Liver (tissue), 9 donors: ENCODE measurements around the gene NUP35. TPM values are rescaled to one million over a fixed set of nuclear protein-coding genes. Genes with fewer than 3 reads are reported as not detected.

Experiments
- DNase-seq: peaks from one replicate; pipeline ENCODE4 v3.0.0-alpha.2; 2017; ENCODE audit warnings: low spot score
- H3K27ac ChIP-seq, 2 donors: one replicate each; pipeline ENCODE4 v1.7.0; 2013; ENCODE audit warnings: inconsistent platforms in 2 of 2, low read length in 2 of 2, control low read depth in 1 of 2, low read depth in 1 of 2, mild to moderate bottlenecking in 1 of 2
- H3K27me3 ChIP-seq, 4 donors: one replicate each; pipeline versions ENCODE4 v1.6.1 to v1.7.0; 2013; ENCODE audit warnings: low read length in 3 of 4, inconsistent platforms in 1 of 4, mild to moderate bottlenecking in 1 of 4, moderate library complexity in 1 of 4; ENCODE audit not compliant: control insufficient read depth in 4 of 4, insufficient read depth in 4 of 4
- H3K36me3 ChIP-seq, 4 donors: one replicate each; pipeline versions ENCODE4 v1.6.1 to v1.7.0; 2013; ENCODE audit warnings: low read length in 3 of 4, mild to moderate bottlenecking in 3 of 4, low read depth in 1 of 4, moderate library complexity in 1 of 4; ENCODE audit not compliant: control insufficient read depth in 4 of 4, insufficient read depth in 3 of 4
- H3K4me1 ChIP-seq, 4 donors: one replicate each; pipeline versions ENCODE4 v1.6.1 to v1.7.0; 2013; ENCODE audit warnings: low read length in 3 of 4, mild to moderate bottlenecking in 3 of 4, moderate library complexity in 1 of 4; ENCODE audit not compliant: control insufficient read depth in 4 of 4, insufficient read depth in 4 of 4
- H3K4me3 ChIP-seq, 3 donors: one replicate each; pipeline versions ENCODE4 v1.6.1 to v1.7.0; 2013; ENCODE audit warnings: low read length in 3 of 3, control low read depth in 1 of 3, low read depth in 1 of 3, mild to moderate bottlenecking in 1 of 3
- H3K9ac ChIP-seq, 2 donors: one replicate each; pipeline ENCODE4 v1.7.0; 2013; ENCODE audit warnings: low read length in 2 of 2, mild to moderate bottlenecking in 2 of 2, moderate library complexity in 2 of 2, control low read depth in 1 of 2, low read depth in 1 of 2
- H3K9me3 ChIP-seq, 4 donors: one replicate each; pipeline versions ENCODE4 v1.6.1 to v1.7.0; 2013; ENCODE audit warnings: low read length in 3 of 4; ENCODE audit not compliant: control insufficient read depth in 4 of 4
- ATF3 ChIP-seq: IDR thresholded peaks from 2 replicates; pipeline ENCODE4 v1.6.1; 2016; ENCODE audit warnings: antibody characterized with exemption
- CTCF ChIP-seq: fragments of 150-350 bp; IDR thresholded peaks from 2 replicates; pipeline ENCODE4 v1.5.1; 2017; ENCODE audit warnings: improper control_type of control experiment, low read depth, low read length; ENCODE audit not compliant: missing input control
- EGR1 ChIP-seq, 2 donors: IDR thresholded peaks; 2 replicates each; pipeline ENCODE4 v1.6.1; 2016 to 2018; ENCODE audit warnings: antibody characterized with exemption in 2 of 2, low read depth in 2 of 2
- FOXA1 ChIP-seq: IDR thresholded peaks from 2 replicates; pipeline ENCODE4 v1.6.1; 2016; ENCODE audit warnings: antibody characterized with exemption
- FOXA2 ChIP-seq: IDR thresholded peaks from 2 replicates; pipeline ENCODE4 v1.6.1; 2016; ENCODE audit warnings: antibody characterized with exemption
- GABPA ChIP-seq, 2 donors: IDR thresholded peaks in 1 of 2; conservative IDR thresholded peaks in 1 of 2; 2 replicates each; pipeline ENCODE4 v1.6.1; 2016; ENCODE audit warnings: antibody characterized with exemption in 2 of 2, mild to moderate bottlenecking in 1 of 2, moderate library complexity in 1 of 2
- HNF4A ChIP-seq, 2 donors: conservative IDR thresholded peaks; 2 replicates each; pipeline ENCODE4 v1.6.1; 2016; ENCODE audit warnings: antibody characterized with exemption in 2 of 2, mild to moderate bottlenecking in 2 of 2
- HNF4G ChIP-seq: IDR thresholded peaks from 2 replicates; pipeline ENCODE4 v1.6.1; 2016; ENCODE audit warnings: antibody characterized with exemption
- JUND ChIP-seq, 2 donors: IDR thresholded peaks; 2 replicates each; pipeline ENCODE4 v1.6.1; 2016; ENCODE audit warnings: antibody characterized with exemption in 2 of 2
- MAX ChIP-seq: IDR thresholded peaks from 2 replicates; pipeline ENCODE4 v1.6.1; 2016; ENCODE audit warnings: antibody characterized with exemption
- NR2F2 ChIP-seq: IDR thresholded peaks from 2 replicates; pipeline ENCODE4 v1.6.1; 2016; ENCODE audit warnings: antibody characterized with exemption
- RAD21 ChIP-seq, 2 donors: IDR thresholded peaks; 2 replicates each; pipeline ENCODE4 v1.6.1; 2016; ENCODE audit warnings: antibody characterized with exemption in 2 of 2, mild to moderate bottlenecking in 2 of 2
- REST ChIP-seq: IDR thresholded peaks from 2 replicates; pipeline ENCODE4 v1.6.1; 2016; ENCODE audit warnings: antibody characterized with exemption, mild to moderate bottlenecking
- RXRA ChIP-seq, 2 donors: IDR thresholded peaks; 2 replicates each; pipeline ENCODE4 v1.6.1; 2017 to 2018; ENCODE audit warnings: antibody characterized with exemption in 2 of 2, mild to moderate bottlenecking in 1 of 2
- SP1 ChIP-seq: IDR thresholded peaks from 2 replicates; pipeline ENCODE4 v1.6.1; 2018; ENCODE audit warnings: antibody characterized with exemption, mild to moderate bottlenecking
- TAF1 ChIP-seq: conservative IDR thresholded peaks from 2 replicates; pipeline ENCODE4 v1.6.1; 2016; ENCODE audit warnings: antibody characterized with exemption, mild to moderate bottlenecking
- YY1 ChIP-seq: IDR thresholded peaks from 2 replicates; pipeline ENCODE4 v1.6.1; 2016; ENCODE audit warnings: antibody characterized with exemption, mild to moderate bottlenecking
- ZBTB33 ChIP-seq: IDR thresholded peaks from 2 replicates; pipeline ENCODE4 v1.6.1; 2016; ENCODE audit warnings: antibody characterized with exemption
- WGBS: extraction: QIAGEN DNeasy Blood & Tissue Kit; methylation state at CpG from one replicate; pipeline ENCODE4 v1.1.7; 2013; 5-methylcytosine and 5-hydroxymethylcytosine counted together
- polyA plus RNA-seq, 2 donors: library from polyadenylated mRNA; stranded (reverse) in 1 of 2; unstranded in 1 of 2; fragments of 200-250 nt in 1 of 2; fragments of >200 nt in 1 of 2; fragmentation: Nextera tagmentation in 1 of 2; extraction: Ambion mirVana in 1 of 2; gene quantifications; one replicate each; pipeline versions ENCODE4 v1.2.1 to v1.2.3, GENCODE V29; 2013 to 2015
- total RNA-seq, 2 donors: library from RNA; depleted of rRNA; stranded (reverse); fragments of >200 nt; gene quantifications; one replicate each; pipeline ENCODE4 v1.2.3, GENCODE V29; 2014
- donor health status: healthy.
- donor health status: healthy.
- donor health status: healthy.
- donor health status: healthy.
- donor health status: healthy.

Gene NUP35
- total RNA-seq (10 to 100 TPM; 13.4 to 15.0 TPM), polyA plus RNA-seq (1 to 10 TPM; 6.8 to 8.1 TPM)

GRCh38 chr2:183124222-183124956 lies at the start of gene NUP35:
Gene NUP35, plus strand, starts transcription at chr2:183124443. Its CDS starts 15 bp downstream, at chr2:183124458.
- under 1% methylated on average over 43 of the region's 43 CpGs for WGBS

More at GRCh38 chr2:183124222-183124956, at the start of gene NUP35:
- H3K27ac ChIP-seq: peak within 1 kb of the TSS; percentile 85 to 89
- TF ChIP-seq EGR1 (IDR thresholded peaks at IDR 0.05; ENCODE audit: low read depth in 2 of 2) (no peak), HNF4A (conservative IDR thresholded peaks at IDR 0.05) (peak; percentile 33 to 60), ATF3 (peak; percentile 36), NR2F2 (no peak), FOXA2 (peak; percentile 22), ZBTB33 (no peak), RAD21 (IDR thresholded peaks at IDR 0.05) (peak in 1 of 2 donors; percentile 42), TAF1 (no peak), CTCF (no peak), YY1 (peak; percentile 100), JUND (IDR thresholded peaks at IDR 0.05) (peak in 1 of 2 donors; percentile 33), MAX (peak; percentile 90), GABPA (IDR thresholded peaks at IDR 0.05 in 1 of 2, conservative IDR thresholded peaks at IDR 0.05 in 1 of 2) (peak; percentile 91 to 95), HNF4G (no peak), REST (peak; percentile 65), FOXA1 (peak; percentile 28), RXRA (IDR thresholded peaks at IDR 0.05) (peak in 1 of 2 donors; percentile 23), SP1 (peak; percentile 61)
- no peaks in the 10 kb centered on the region for H3K36me3 ChIP-seq
- H3K4me3 ChIP-seq: peak within 1 kb of the TSS; percentile 69 to 96 (median 94)
- no peaks in the 10 kb centered on the region for H3K9me3 ChIP-seq
- H3K27me3 ChIP-seq: no peaks in the 10 kb centered on the region
- H3K4me1 ChIP-seq: peaks cover 5 to 20% (median 12%) of the 10 kb centered on the region in 4 donors
- peak within 1 kb of the TSS; percentile 88 to 92 for H3K9ac ChIP-seq
- DNase-seq: peak; percentile 90
